GM19351 (cell line): ENCODE measurements around the gene PIR.

ENCODE experiments used
- ATAC-seq: cut with Tn5 transposase; IDR thresholded peaks from one replicate; pipeline ENCODE4 v1.9.1; 2021; ENCODE audit warnings: mild to moderate bottlenecking, moderate library complexity; ENCODE audit not compliant: unreplicated experiment

The PIR gene

GRCh38 chrX:15492469-15492868 is 664 bp downstream of the PIR start:
- no peak for ATAC-seq

GRCh38 chrX:15483891-15484290 is 9.2 kb downstream of the PIR start:
- ATAC-seq = no peak

GRCh38 chrX:15475486-15475885 is 17.6 kb downstream of the PIR start:
- ATAC-seq = no peak

- ATAC-seq = no peak
Observed at GRCh38 chrX:15475021-15475420, 18.1 kb downstream of the PIR start.

- ATAC-seq = no peak
Observed at GRCh38 chrX:15474028-15474427, 19.1 kb downstream of the PIR start.

- no peak for ATAC-seq
Observed at GRCh38 chrX:15472531-15472930, 20.6 kb downstream of the PIR start.

- ATAC-seq = peak; percentile 80
Observed at GRCh38 chrX:15471028-15471427, 22.1 kb downstream of the PIR start.

GRCh38 chrX:15469613-15470012 is 23.5 kb downstream of the PIR start:
- ATAC-seq = no peak

- ATAC-seq = no peak
Observed at GRCh38 chrX:15468036-15468435, 25.1 kb downstream of the PIR start.

- ATAC-seq = no peak
Observed at GRCh38 chrX:15465896-15466651, 27.1 kb downstream of the PIR start.

- ATAC-seq = peak; percentile 77
Observed at GRCh38 chrX:15465347-15465746, 27.8 kb downstream of the PIR start.

- no peak for ATAC-seq
Observed at GRCh38 chrX:15464704-15465103, 28.4 kb downstream of the PIR start.

- ATAC-seq = no peak
Observed at GRCh38 chrX:15451913-15452312, 41.2 kb downstream of the PIR start.

- ATAC-seq = no peak
Observed at GRCh38 chrX:15448010-15448639, 45.0 kb downstream of the PIR start.

- no peak for ATAC-seq
Observed at GRCh38 chrX:15441464-15441863, 51.7 kb downstream of the PIR start.

GRCh38 chrX:15438332-15438731 is 54.8 kb downstream of the PIR start:
- ATAC-seq = peak; percentile 95

- ATAC-seq = no peak
Observed at GRCh38 chrX:15437724-15438123, 55.4 kb downstream of the PIR start.

GRCh38 chrX:15435836-15436619 is 57.1 kb downstream of the PIR start:
- no peak for ATAC-seq

- ATAC-seq = no peak
Observed at GRCh38 chrX:15434205-15434604, 58.9 kb downstream of the PIR start.

GRCh38 chrX:15430584-15430983 is 62.5 kb downstream of the PIR start:
- ATAC-seq = no peak

- ATAC-seq = no peak
Observed at GRCh38 chrX:15430076-15430475, 63.1 kb downstream of the PIR start.

GRCh38 chrX:15425024-15425423 is 68.1 kb downstream of the PIR start:
- no peak for ATAC-seq
